DMS 273 (cell line): Measurements from ENCODE around the gene SMG6.
"Not testable (repeated sequence)": the region's sequence is repeated elsewhere in the genome, so short reads cannot be mapped to it uniquely, and the experiment has no call there.

Experiments
- DNase-seq: peaks from one replicate; lab custom pipeline; 2025; ENCODE audit not compliant: unreplicated experiment; lab: John Stamatoyannopoulos, UW

Gene SMG6

DNA sequence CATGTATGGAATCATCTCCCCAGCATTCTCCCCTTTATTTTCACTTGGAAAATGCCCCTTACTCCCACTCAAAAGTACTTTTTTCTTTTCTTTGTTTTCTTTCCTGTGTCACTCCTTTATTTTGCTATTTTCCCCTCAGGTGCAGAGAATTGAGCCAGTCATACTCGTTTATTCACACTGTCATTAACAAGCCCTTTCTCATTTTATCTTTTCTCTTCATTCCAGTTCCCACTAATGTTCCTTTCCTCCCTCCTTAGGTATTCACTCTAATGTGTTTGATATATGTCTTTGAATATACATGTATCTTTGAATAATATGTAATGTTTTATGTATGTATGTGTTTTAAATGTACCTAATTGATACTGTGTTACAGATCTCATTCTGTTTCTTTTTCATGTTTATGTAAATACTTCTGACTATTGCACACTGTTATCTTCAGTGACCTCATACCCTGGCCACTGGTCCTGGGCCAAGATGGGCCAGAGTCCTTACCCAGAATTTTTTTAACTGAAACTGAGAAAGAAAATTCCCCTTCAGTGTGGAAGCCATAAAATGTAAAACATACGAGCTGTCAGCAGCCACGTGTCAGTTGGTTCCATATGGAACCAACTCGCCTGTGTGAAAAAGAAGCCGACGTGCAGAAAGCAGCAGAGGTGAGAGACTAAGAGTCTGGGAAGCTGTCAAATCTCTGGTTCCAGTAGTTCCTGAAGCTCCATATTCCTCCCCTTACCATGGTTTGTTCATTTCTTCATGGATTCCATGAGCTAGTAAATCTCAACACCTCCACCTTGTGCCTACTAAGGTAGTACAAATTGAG is 6.0 kb upstream of the SMG6 start:
- DNase-seq: no peak

DNA sequence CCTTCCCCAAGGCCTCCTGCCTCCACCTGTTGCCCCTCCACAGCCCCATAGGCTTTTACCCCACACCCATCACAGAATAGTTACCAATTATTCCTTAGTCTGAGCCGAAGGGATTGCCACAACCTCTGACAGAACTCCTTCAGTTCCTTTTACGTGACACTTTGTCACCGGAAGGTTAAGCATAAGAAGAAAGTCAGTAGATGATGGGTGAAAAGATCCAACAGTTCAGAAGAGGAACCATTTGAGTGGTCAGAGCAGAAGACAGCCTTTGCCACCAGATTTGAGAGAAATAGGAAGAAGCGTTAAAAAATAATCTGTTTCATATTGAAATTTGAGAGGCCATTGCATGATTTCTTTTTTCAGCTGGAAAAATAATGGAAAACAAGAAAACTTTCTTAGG is 1.3 kb upstream of the SMG6 start:
- no peak for DNase-seq

DNA sequence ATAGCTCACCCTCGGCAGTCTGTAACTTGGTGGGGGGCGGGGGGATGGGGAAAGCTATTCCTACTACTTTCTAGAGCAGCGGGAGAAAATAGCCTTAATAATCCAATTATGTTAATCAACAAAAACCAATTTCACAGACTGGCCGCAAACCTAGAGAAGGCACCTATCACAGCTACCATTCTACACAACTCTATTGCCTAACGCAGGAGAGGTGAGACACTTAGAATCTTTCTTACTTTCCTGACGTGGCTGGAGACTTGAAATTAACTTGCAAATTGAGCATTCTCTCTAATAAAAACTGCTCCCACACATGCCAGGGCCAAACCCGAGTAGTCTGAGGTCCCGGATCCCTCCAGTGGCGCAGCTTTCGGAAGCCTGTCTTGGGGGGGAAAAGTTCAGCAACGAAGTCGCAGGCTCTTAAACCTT is 794 bp downstream of the SMG6 start:
- no peak for DNase-seq

- DNase-seq: no peak
These were observed 3.8 kb downstream of the SMG6 start for GRCh38 chr17:2299756-2300155.

- DNase-seq: no peak
These were observed 4.4 kb downstream of the SMG6 start for GRCh38 chr17:2299136-2299535.

DNA sequence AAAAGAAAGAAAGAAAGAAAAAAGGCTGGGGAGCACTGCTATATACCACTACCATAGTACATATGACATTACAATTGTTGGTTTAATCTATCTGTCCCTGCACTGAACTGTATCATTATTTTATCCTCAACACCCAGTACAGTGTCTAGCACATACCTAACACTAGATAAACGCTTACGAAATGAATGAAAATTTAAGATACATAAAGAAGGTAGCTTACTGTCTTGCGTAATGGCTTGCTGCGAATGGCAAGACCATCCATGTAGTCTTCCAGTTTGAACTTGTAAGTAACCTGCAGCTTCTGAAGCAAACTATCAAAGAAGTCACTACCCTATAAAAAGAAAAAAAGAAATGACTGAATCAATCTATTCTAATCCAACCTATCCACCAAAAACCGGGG is 6.6 kb downstream of the SMG6 start:
- no peak for DNase-seq

DNA sequence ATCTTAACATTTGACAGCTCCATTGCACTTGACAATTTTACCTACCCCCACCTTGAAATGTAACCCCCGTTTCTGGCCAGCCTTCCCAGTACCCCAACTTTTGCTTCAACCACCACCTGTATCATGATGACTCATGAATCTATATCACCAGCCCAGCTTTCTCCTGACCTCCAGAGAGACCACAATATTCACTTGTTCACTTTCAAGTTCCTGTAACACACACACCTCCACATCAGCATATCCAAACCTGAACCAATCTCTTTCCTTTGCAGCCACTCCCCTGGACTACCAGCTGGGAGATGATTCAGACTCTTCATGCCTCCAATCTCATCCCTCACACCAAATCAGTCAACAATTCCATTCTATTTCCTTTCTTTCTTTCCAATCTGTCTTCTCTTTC is 8.0 kb downstream of the SMG6 start:
- no peak for DNase-seq

- DNase-seq: no peak
These were observed 11.5 kb downstream of the SMG6 start for GRCh38 chr17:2292100-2292499.

GRCh38 chr17:2289878-2290478 is 13.6 kb downstream of the SMG6 start:
- DNase-seq: no peak

- no peak for DNase-seq
These were observed 20.3 kb downstream of the SMG6 start for GRCh38 chr17:2283302-2283701.

- peak; percentile 58 for DNase-seq
These were observed 21.2 kb downstream of the SMG6 start for GRCh38 chr17:2282297-2282873.

GRCh38 chr17:2279707-2280106 is 23.9 kb downstream of the SMG6 start:
- no peak for DNase-seq

GRCh38 chr17:2277429-2278170 is 26.0 kb downstream of the SMG6 start:
- DNase-seq: no peak

DNA sequence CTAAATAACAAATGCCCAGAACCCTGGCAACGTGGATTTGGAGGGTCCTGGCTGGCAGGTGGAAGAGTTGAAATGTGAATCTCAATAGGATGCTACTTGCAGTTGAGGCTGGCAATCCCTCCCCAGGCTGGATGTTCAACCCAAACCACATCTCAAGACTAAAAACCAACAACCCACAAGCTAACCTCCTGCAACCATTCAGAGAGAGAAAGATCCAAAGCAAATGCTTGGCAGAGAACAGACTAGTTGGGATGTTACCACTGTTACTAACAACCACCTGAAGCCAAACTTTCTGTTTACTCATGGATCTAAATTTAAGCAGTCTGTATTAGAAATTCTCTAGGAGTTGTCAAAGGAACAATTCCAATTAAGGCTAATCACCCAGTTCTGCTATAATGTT is 27.9 kb downstream of the SMG6 start:
- no peak for DNase-seq

DNA sequence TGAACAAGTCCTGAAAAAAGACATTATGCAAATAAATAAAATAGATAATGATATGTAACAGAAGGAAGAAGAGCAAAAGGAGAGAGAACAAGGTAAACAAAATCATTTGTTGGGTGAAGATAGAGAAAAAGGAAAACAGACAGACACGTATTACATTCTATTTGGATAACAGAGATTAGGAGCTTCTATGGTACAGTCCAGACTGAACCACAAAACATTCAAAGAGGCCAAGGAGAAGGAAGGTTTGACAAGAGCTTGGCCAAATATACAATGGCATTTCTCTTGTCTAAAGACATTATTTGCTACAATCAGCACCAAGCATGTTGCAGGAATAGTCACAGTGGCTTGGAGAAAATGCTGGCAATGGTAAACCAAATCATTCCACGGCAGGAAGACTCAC is 29.2 kb downstream of the SMG6 start:
- DNase-seq: no peak

DNA sequence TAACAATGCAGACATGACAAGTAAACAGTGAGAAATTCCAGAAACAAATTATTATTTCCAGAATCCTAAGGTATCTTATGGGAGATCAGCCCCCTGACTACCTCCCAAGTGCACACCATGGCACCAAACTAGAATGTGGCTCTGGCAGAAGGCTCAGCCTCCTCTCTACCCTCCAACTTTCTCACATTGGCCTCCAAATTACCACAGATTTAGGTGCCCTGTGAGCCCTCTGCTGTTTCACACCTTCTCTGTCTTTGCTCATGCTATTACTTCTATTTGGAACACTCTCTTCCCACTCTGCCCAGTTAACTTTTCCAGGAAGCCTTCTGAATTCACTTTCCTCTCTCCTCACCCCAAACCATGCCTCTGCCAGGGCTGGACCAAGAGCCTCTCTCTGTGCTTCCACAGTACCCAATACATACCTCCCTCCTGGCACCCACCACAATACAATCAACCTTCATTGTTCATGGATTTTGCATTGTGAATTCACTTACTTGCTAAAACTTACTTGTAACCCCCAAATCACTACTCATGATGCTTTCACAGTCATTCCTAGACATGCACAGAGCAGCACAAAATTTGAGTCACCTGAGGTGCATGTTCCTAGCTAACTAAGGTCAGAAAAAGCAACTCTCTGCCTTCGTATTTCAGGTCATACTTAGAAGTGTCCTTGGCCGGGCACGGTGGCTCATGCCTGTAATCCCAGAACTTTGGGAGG is 31.4 kb downstream of the SMG6 start:
- no peak for DNase-seq

GRCh38 chr17:2267354-2267753 is 36.2 kb downstream of the SMG6 start:
- DNase-seq: no peak

GRCh38 chr17:2266865-2267228 is 36.7 kb downstream of the SMG6 start:
- DNase-seq: no peak

DNA sequence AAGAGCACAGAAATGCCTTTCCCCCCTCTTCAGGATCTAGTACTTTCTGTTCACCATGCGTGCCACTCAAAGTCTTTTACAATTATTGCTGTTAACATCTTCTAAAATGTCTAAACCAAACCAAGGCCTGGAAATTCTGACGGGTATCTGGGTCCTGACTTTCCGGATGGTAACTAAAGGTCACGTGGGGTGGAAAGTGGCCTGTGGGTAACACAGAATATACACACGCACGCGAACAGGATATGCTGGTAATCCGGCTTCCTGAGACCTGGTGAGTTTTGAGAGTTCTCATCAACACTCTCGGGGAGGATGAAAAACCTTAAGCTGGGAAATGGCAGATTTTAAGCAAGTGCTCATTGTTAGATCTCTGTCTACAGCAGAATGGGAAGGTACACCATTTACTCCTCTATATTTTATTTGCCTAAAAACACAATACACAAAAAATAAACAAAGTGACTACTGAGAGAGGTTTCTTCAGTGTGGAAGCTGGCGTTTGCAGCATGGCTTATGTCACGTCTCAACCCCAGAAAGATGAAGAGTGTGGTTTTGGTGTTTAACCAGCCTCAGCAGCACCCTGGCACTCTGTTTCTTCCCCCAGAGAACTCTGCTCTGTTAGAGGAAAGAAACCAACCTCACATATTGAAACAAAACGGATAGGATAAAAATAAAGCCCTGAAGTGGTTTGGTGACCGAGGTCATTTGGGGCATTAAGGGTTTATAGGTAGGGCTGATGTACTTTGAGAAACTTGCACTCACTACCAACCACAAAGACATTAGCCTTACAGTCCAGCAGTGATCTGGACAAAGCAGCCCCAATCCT is 37.3 kb downstream of the SMG6 start:
- no peak for DNase-seq

DNA sequence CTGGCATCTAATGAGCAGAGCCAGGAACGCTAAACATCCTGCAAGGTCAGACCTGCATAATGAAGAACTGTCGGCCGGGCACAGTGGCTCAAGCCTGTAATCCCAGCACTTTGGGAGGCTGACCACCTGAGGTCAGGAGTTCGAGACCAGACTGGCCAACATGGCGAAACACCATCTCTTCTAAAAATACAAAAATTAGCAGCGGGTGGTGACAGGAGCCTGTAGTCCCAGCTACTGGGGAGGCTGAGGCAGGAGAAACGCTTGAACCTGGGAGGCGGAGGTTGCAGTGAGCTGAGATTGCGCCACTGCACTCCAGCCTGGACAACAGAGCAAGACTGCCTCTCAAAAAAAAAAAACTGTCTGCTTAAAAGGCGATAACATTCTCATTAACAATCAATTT is 38.4 kb downstream of the SMG6 start:
- DNase-seq: not testable (repeated sequence)
